Keratinocyte (primary cell): ENCODE measurements around the gene IFIH1. TPM values are rescaled to one million over a fixed set of nuclear protein-coding genes. Genes with fewer than 3 reads are reported as not detected.

Experiments
- DNase-seq: peaks from one replicate; pipeline ENCODE4 v3.0.0-alpha.2; 2011; ENCODE audit warnings: low read depth, missing footprints, low spot score
- FAIRE-seq: peaks from 2 replicates; lab custom pipeline; 2011; peaks lifted over from hg19 to GRCh38; lab: Jason Lieb, UNC
- H2AFZ ChIP-seq: 2 replicates; pipeline ENCODE4 v1.6.0; 2012; ENCODE audit warnings: low read length, control low read depth, inconsistent platforms; ENCODE audit not compliant: control insufficient read depth
- H3K27ac ChIP-seq: 2 replicates; pipeline ENCODE4 v1.5.1; 2011; ENCODE audit warnings: low read length; ENCODE audit not compliant: control insufficient read depth, insufficient read depth
- H3K27me3 ChIP-seq: 3 replicates; pipeline ENCODE4 v1.6.0; 2011; ENCODE audit warnings: low read length; ENCODE audit not compliant: control insufficient read depth, insufficient read depth; ENCODE audit errors: extremely low read depth
- H3K36me3 ChIP-seq, 2 experiments: 2 replicates in 1 of 2; 3 replicates in 1 of 2; pipeline ENCODE4 v1.5.1; 2011; ENCODE audit warnings: low read length in 2 of 2, mild to moderate bottlenecking in 1 of 2; ENCODE audit not compliant: control insufficient read depth in 2 of 2, insufficient read depth in 2 of 2; ENCODE audit errors: extremely low read depth in 1 of 2
- H3K4me1 ChIP-seq: 3 replicates; pipeline ENCODE4 v1.5.1; 2011; ENCODE audit warnings: low read length; ENCODE audit not compliant: control insufficient read depth, insufficient read depth; ENCODE audit errors: extremely low read depth
- H3K4me2 ChIP-seq: 3 replicates; pipeline ENCODE4 v1.6.0; 2011; ENCODE audit warnings: low read depth, low read length; ENCODE audit not compliant: control insufficient read depth, insufficient read depth; ENCODE audit errors: extremely low read depth
- H3K4me3 ChIP-seq, 3 experiments: fragments of 200-600 bp in 1 of 3; sonication (generic) in 1 of 3; 2 replicates in 2 of 3; 3 replicates in 1 of 3; pipeline ENCODE4 v1.5.1; 2011 to 2016; ENCODE audit warnings: low read length in 3 of 3, mild to moderate bottlenecking in 3 of 3, control low read depth in 2 of 3, inconsistent platforms in 1 of 3, low read depth in 1 of 3, mixed read lengths in 1 of 3, mixed run types in 1 of 3, moderate library complexity in 1 of 3; ENCODE audit not compliant: control insufficient read depth in 2 of 3, insufficient read depth in 2 of 3; ENCODE audit errors: extremely low read depth in 1 of 3
- H3K79me2 ChIP-seq: 2 replicates; pipeline ENCODE4 v1.6.0; 2012; ENCODE audit warnings: low read length; ENCODE audit not compliant: control insufficient read depth, insufficient read depth
- H3K9ac ChIP-seq: 3 replicates; pipeline ENCODE4 v1.6.0; 2011; ENCODE audit warnings: low read length; ENCODE audit not compliant: control insufficient read depth, insufficient read depth; ENCODE audit errors: extremely low read depth
- H3K9me1 ChIP-seq: 3 replicates; pipeline ENCODE4 v1.6.0; 2011; ENCODE audit warnings: low read length; ENCODE audit not compliant: control insufficient read depth, insufficient read depth; ENCODE audit errors: extremely low read depth
- H3K9me3 ChIP-seq: 2 replicates; pipeline ENCODE4 v1.5.1; 2012; ENCODE audit warnings: low read depth, low read length; ENCODE audit not compliant: control insufficient read depth
- H4K20me1 ChIP-seq: 3 replicates; pipeline ENCODE4 v1.6.0; 2011; ENCODE audit warnings: low read length; ENCODE audit not compliant: control insufficient read depth, insufficient read depth; ENCODE audit errors: extremely low read depth
- CTCF ChIP-seq, 3 experiments: IDR thresholded peaks in 1 of 3; conservative IDR thresholded peaks in 1 of 3; optimal IDR thresholded peaks in 1 of 3; 2 replicates in 2 of 3; 3 replicates in 1 of 3; pipeline versions ENCODE3 to v1.5.1; 2011; ENCODE audit warnings: low read length in 3 of 3, mild to moderate bottlenecking in 3 of 3, moderate library complexity in 2 of 3, control low read depth in 1 of 3, inconsistent platforms in 1 of 3; ENCODE audit not compliant: insufficient read depth in 2 of 3; ENCODE audit errors: extremely low read depth in 1 of 3
- EZH2 ChIP-seq: IDR thresholded peaks from one replicate; pipeline ENCODE4 v1.6.1; 2012; ENCODE audit warnings: inconsistent platforms, mild to moderate bottlenecking, low read length, moderate library complexity
- dilution Hi-C: fragments of 300-500 bp; cut with MboI; formaldehyde crosslinking; loops from one replicate; pipeline ENCODE4 v1.7.0; 2020; ENCODE audit warnings: low sequenced_read_pairs; ENCODE audit not compliant: extremely low pct_ligation_motif_present
- polyA plus RNA-seq, 5 experiments: library from polyadenylated mRNA; depleted of rRNA in 3 of 5; stranded (reverse) in 3 of 5; stranded (forward) in 1 of 5; unstranded in 1 of 5; fragments of >200 nt; gene quantifications; 1 replicate in 1 of 5; 2 replicates in 3 of 5; 3 replicates in 1 of 5; pipeline versions ENCODE4 v1.2.1 to v1.2.3, GENCODE V29; 2011 to 2012; ENCODE audit warnings: missing spikeins in 2 of 5, low read depth in 1 of 5, low replicate concordance in 1 of 5

IFIH1 gene
- polyA plus RNA-seq, 1 donor (not counting 4 experiments of a cell fraction or from before 2014, with no cell fraction given), result 18.5 TPM

DNA sequence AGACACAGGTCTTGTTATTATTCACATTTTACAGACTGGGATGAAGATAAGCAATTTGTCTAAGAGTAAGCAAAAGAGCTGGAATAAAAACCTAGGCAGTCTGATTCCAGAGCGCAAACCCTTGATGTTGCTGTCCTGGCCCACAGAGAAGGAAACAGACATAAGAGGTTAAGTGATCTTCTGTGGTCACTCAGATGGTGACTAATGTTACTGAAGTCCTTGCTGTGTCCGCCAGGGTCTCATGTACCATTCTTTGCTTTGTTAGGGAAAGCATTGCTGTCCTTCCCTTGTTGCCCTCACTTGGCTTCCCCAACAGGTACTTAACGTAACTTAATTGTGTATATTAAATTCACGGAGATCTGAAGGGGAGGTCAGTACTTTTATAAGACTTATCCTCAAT lies 60.3 kb downstream of the IFIH1 start:
- no peaks in the 10 kb centered on the region for H3K79me2 ChIP-seq

DNA sequence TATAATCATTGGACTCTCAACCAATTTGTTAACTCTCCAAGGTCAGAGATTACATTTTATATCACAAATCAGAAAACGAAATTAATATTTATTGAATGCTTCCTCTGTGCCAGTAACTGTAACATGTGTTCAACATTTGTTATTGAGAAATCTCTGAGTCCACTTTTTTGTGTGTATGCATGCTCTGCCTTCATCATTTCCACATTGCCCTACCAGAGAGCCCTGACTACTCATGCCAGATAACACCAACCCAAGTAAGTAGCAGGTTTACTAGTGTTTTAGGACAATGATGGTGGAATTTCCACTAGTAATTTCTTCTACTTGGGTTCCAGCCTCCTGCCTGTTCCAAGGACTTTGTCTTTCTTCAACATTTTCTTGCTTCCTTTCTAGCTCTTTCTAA lies 61.1 kb downstream of the IFIH1 start:
- Histone ChIP-seq H3K27ac (no peak overlapping the region), H3K79me2 (no peaks in the 10 kb centered on the region), H3K9me3 (no peaks in the 10 kb centered on the region), H2AFZ (no peak overlapping the region), H3K4me1 (peaks cover 16% of the 10 kb centered on the region), H3K9ac (no peak overlapping the region), H3K36me3 (no peaks in the 10 kb centered on the region), H4K20me1 (no peaks in the 10 kb centered on the region), H3K4me3 (no peak overlapping the region), H3K4me2 (no peak overlapping the region), H3K9me1 (no peaks in the 10 kb centered on the region), H3K27me3 (no peaks in the 10 kb centered on the region)
- TF ChIP-seq EZH2 (no peak), CTCF (optimal IDR thresholded peaks at IDR 0.05 in 1 of 3, IDR thresholded peaks at IDR 0.05 in 1 of 3, conservative IDR thresholded peaks at IDR 0.05 in 1 of 3; ENCODE audit: extremely low read depth in 1 of 3, insufficient read depth in 2 of 3, low read length in 3 of 3) (no peak)
- FAIRE-seq, result no peak
- dilution Hi-C loops, result no loop called here
- no peak for DNase-seq

More for the DNA sequence above, 60.3 kb downstream of the IFIH1 start:
- no peaks in the 10 kb centered on the region for H3K27me3 ChIP-seq
- no peaks in the 10 kb centered on the region for H3K36me3 ChIP-seq
- no peaks in the 10 kb centered on the region for H3K9me3 ChIP-seq
- dilution Hi-C loops, result no loop called here
- no peak overlapping the region for H3K27ac ChIP-seq
- FAIRE-seq (no peak), DNase-seq (no peak)
- no peaks in the 10 kb centered on the region for H3K9me1 ChIP-seq
- TF ChIP-seq EZH2 (no peak), CTCF (optimal IDR thresholded peaks at IDR 0.05 in 1 of 3, IDR thresholded peaks at IDR 0.05 in 1 of 3, conservative IDR thresholded peaks at IDR 0.05 in 1 of 3; ENCODE audit: extremely low read depth in 1 of 3, insufficient read depth in 2 of 3, low read length in 3 of 3) (no peak)
- H2AFZ ChIP-seq, result no peak overlapping the region
- H3K9ac ChIP-seq, result no peak overlapping the region
- no peak overlapping the region for H3K4me2 ChIP-seq
- no peak overlapping the region for H3K4me3 ChIP-seq
- H3K4me1 ChIP-seq, result peaks cover 16% of the 10 kb centered on the region
- H4K20me1 ChIP-seq, result no peaks in the 10 kb centered on the region
